KMS-11 (cell line): ENCODE data around the gene ARHGAP1.
A peak's percentile ranks its signal among the peaks of the same experiment; 100 is the strongest.
"Not testable (repeated sequence)": the region's sequence is repeated elsewhere in the genome, so short reads cannot be mapped to it uniquely, and the experiment has no call there.

ENCODE experiments used
- H2AFZ ChIP-seq: fragments of 200-600 bp; sonication (generic); 2 replicates; pipeline ENCODE4 v1.6.1; 2016; ENCODE audit warnings: antibody characterized with exemption, mixed run types, low read depth
- H3K27ac ChIP-seq: fragments of 200-600 bp; sonication (generic); 2 replicates; pipeline ENCODE4 v1.6.1; 2016; ENCODE audit warnings: mild to moderate bottlenecking, mixed run types
- H3K27me3 ChIP-seq: fragments of 200-600 bp; sonication (generic); 2 replicates; pipeline ENCODE4 v1.6.1; 2017; ENCODE audit warnings: mild to moderate bottlenecking, low read depth, mixed run types, moderate library complexity; ENCODE audit not compliant: insufficient read depth
- H3K36me3 ChIP-seq: fragments of 200-600 bp; sonication (generic); 2 replicates; pipeline ENCODE4 v1.6.1; 2017; ENCODE audit warnings: mild to moderate bottlenecking, mixed run types; ENCODE audit not compliant: insufficient read depth
- H3K4me1 ChIP-seq: fragments of 200-600 bp; sonication (generic); 2 replicates; pipeline ENCODE4 v1.6.1; 2016; ENCODE audit warnings: mild to moderate bottlenecking, low read depth, mixed run types; ENCODE audit not compliant: poor library complexity, severe bottlenecking
- H3K4me2 ChIP-seq: fragments of 200-600 bp; sonication (generic); 2 replicates; pipeline ENCODE4 v1.7.0; 2016; ENCODE audit warnings: mild to moderate bottlenecking, mixed run types
- H3K4me3 ChIP-seq: fragments of 200-600 bp; sonication (generic); IDR thresholded peaks from 2 replicates; pipeline ENCODE4 v1.6.1; 2017; ENCODE audit warnings: low read depth, low read length, mixed read lengths; ENCODE audit not compliant: insufficient read depth
- H3K79me2 ChIP-seq: fragments of 200-600 bp; sonication (generic); 2 replicates; pipeline ENCODE4 v1.6.1; 2016; ENCODE audit warnings: low read depth, mixed run types; ENCODE audit not compliant: insufficient read depth
- H3K9ac ChIP-seq: fragments of 200-600 bp; sonication (generic); 2 replicates; pipeline ENCODE4 v1.6.1; 2016; ENCODE audit warnings: mild to moderate bottlenecking, mixed run types
- H4K20me1 ChIP-seq: fragments of 200-600 bp; sonication (generic); 2 replicates; pipeline ENCODE4 v1.6.1; 2016; ENCODE audit warnings: mild to moderate bottlenecking, mixed run types; ENCODE audit not compliant: insufficient read depth
- TF ChIP-seq, protein P1 (sequence below): fragments of 200-600 bp; sonication (generic); conservative IDR thresholded peaks from 2 replicates; pipeline ENCODE4 v1.6.1; 2017; ENCODE audit warnings: low read depth, mild to moderate bottlenecking, antibody characterized with exemption, low read length, moderate library complexity, mixed read lengths

Gene ARHGAP1

GRCh38 chr11:46671958-46672315 lies 28.5 kb downstream of the ARHGAP1 start:
- H3K36me3 ChIP-seq: no peaks in the 10 kb centered on the region

GRCh38 chr11:46670521-46670920 lies 29.9 kb downstream of the ARHGAP1 start:
- H2AFZ ChIP-seq, H3K79me2 ChIP-seq, H4K20me1 ChIP-seq, H3K27me3 ChIP-seq, H3K4me3 ChIP-seq, H3K36me3 ChIP-seq, H3K9ac ChIP-seq: not testable (repeated sequence)
- Histone ChIP-seq H3K4me2 (peak overlapping the region; percentile 68), H3K27ac (peak overlapping the region; percentile 55), H3K4me1 (peaks cover 83% of the 10 kb centered on the region)

More at GRCh38 chr11:46671958-46672315, 28.5 kb downstream of the ARHGAP1 start:
- Histone ChIP-seq H3K27me3 (no peaks in the 10 kb centered on the region), H3K9ac (no peak overlapping the region), H3K4me3 (no peak overlapping the region), H3K27ac (peak overlapping the region; percentile 55), H3K4me1 (peaks cover 69% of the 10 kb centered on the region), H2AFZ (no peak overlapping the region), H3K4me2 (peak overlapping the region; percentile 68), H3K79me2 (no peaks in the 10 kb centered on the region), H4K20me1 (no peaks in the 10 kb centered on the region)
- TF ChIP-seq, protein P1, sequence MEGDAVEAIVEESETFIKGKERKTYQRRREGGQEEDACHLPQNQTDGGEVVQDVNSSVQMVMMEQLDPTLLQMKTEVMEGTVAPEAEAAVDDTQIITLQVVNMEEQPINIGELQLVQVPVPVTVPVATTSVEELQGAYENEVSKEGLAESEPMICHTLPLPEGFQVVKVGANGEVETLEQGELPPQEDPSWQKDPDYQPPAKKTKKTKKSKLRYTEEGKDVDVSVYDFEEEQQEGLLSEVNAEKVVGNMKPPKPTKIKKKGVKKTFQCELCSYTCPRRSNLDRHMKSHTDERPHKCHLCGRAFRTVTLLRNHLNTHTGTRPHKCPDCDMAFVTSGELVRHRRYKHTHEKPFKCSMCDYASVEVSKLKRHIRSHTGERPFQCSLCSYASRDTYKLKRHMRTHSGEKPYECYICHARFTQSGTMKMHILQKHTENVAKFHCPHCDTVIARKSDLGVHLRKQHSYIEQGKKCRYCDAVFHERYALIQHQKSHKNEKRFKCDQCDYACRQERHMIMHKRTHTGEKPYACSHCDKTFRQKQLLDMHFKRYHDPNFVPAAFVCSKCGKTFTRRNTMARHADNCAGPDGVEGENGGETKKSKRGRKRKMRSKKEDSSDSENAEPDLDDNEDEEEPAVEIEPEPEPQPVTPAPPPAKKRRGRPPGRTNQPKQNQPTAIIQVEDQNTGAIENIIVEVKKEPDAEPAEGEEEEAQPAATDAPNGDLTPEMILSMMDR: no peak

DNA sequence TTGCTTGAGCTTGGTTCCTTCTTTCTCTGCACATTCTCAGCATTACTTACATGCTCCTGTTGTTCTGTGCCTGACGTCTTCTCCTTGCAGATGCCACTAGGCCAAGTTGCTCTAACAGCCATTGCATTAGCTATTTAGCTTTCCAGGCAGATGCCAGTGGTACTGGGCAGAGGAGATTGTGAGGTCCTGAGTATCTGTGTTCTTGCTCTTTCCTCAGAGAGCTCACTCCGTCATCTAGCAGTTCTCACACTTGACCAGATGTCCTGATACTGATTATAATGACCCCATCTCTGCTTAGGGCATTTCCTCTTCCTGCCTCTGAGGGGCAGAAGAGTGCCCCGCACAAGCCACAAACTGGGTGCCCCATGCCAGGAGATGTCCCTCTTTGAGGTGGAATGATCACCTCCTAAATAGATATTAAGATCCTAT lies 30.7 kb downstream of the ARHGAP1 start:
- Histone ChIP-seq H3K9ac (no peak overlapping the region), H3K4me1 (peaks cover 82% of the 10 kb centered on the region), H3K4me2 (peak overlapping the region; percentile 68; the same call in 1 of the 2 replicates), H2AFZ (no peak overlapping the region), H3K27me3 (no peaks in the 10 kb centered on the region), H3K36me3 (no peaks in the 10 kb centered on the region), H3K4me3 (no peak overlapping the region), H3K79me2 (no peaks in the 10 kb centered on the region), H3K27ac (no peak overlapping the region; the same call in 1 of the 2 replicates), H4K20me1 (no peaks in the 10 kb centered on the region)
- TF ChIP-seq, protein P1: peak; percentile 15

GRCh38 chr11:46668480-46669085 lies 31.8 kb downstream of the ARHGAP1 start:
- peak overlapping the region; percentile 74 for H3K27ac ChIP-seq
- H3K4me3 ChIP-seq: no peak overlapping the region
- TF ChIP-seq, protein P1: no peak
- no peaks in the 10 kb centered on the region for H3K36me3 ChIP-seq
- H3K4me2 ChIP-seq: peak overlapping the region; percentile 67
- no peaks in the 10 kb centered on the region for H3K27me3 ChIP-seq
- no peak overlapping the region for H2AFZ ChIP-seq
- no peaks in the 10 kb centered on the region for H3K79me2 ChIP-seq
- no peaks in the 10 kb centered on the region for H4K20me1 ChIP-seq
- H3K9ac ChIP-seq: peak overlapping the region; percentile 6; the same call in 1 of the 2 replicates
- H3K4me1 ChIP-seq: peaks cover 75% of the 10 kb centered on the region

DNA sequence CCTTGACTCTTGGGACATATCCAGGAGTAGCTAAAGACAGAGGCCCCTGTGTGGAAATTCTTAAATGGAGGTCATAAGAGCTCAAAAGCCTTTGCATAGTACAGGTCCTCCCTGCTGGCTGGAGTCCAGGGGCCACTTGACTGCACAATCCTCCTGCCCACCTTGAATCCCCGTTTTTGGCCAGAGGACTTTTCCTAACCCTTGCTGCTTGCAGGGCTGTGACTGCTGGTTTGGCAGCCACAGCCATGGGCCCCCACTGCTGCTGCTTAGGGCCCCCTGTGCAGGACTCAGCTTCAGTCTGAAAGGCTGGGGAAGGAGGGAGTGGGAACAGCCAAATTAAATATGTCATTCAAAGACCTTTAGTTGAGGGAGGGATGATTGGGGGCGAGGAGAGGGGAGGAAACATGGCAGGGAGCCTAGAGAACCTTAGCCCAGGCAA lies 33.4 kb downstream of the ARHGAP1 start:
- no peaks in the 10 kb centered on the region for H4K20me1 ChIP-seq
- H3K4me3 ChIP-seq: no peak overlapping the region
- H3K9ac ChIP-seq: peak overlapping the region; percentile 6; the same call in 1 of the 2 replicates
- no peak overlapping the region for H2AFZ ChIP-seq
- H3K27ac ChIP-seq: peak overlapping the region; percentile 74
- TF ChIP-seq, protein P1: no peak
- no peaks in the 10 kb centered on the region for H3K79me2 ChIP-seq
- H3K4me1 ChIP-seq: peaks cover 82% of the 10 kb centered on the region
- H3K27me3 ChIP-seq: no peaks in the 10 kb centered on the region
- peak overlapping the region; percentile 67 for H3K4me2 ChIP-seq
- H3K36me3 ChIP-seq: no peaks in the 10 kb centered on the region
